ENCODE measurements around the gene CYRIA.
A peak's percentile ranks its signal among the peaks of the same experiment; 100 is the strongest.

Gene CYRIA

GRCh38 chr2:16645775-16646559 is 19.7 kb downstream of the CYRIA start:
- no peak overlapping the region for H3K4me3 Mint-ChIP-seq
- peaks cover 28% of the 10 kb centered on the region for H3K4me1 Mint-ChIP-seq
- H3K27ac Mint-ChIP-seq: no peak overlapping the region

GRCh38 chr2:16645088-16645487 is 20.5 kb downstream of the CYRIA start:
- DNase-seq (ENCODE audit: low spot score in 2 of 2): no peak
- Mint-ChIP-seq H3K9me3 (peaks cover 2% of the 10 kb centered on the region), H3K4me3 (no peak overlapping the region), H3K36me3 (no peaks in the 10 kb centered on the region), H3K27ac (no peak overlapping the region), H3K4me1 (peaks cover 21% of the 10 kb centered on the region)
- ATAC-seq: no peak

More at GRCh38 chr2:16645775-16646559, 19.7 kb downstream of the CYRIA start:
- no peak for ATAC-seq
- DNase-seq (ENCODE audit: low spot score in 2 of 2): no peak
- Mint-ChIP-seq H3K36me3 (no peaks in the 10 kb centered on the region), H3K9me3 (peaks cover 2% of the 10 kb centered on the region)

- Mint-ChIP-seq H3K27ac (no peak overlapping the region), H3K9me3 (peaks cover 2% of the 10 kb centered on the region), H3K36me3 (no peaks in the 10 kb centered on the region), H3K4me1 (peaks cover 15% of the 10 kb centered on the region), H3K4me3 (no peak overlapping the region)
- ATAC-seq (peak; percentile 64), DNase-seq (ENCODE audit: low spot score in 2 of 2) (no peak)
Measured at GRCh38 chr2:16644221-16644925, 21.3 kb downstream of the CYRIA start.

- ATAC-seq: no peak
- no peak overlapping the region for H3K27ac Mint-ChIP-seq
- peaks cover 15% of the 10 kb centered on the region for H3K4me1 Mint-ChIP-seq
- no peak for DNase-seq (ENCODE audit: low spot score in 2 of 2)
- no peak overlapping the region for H3K4me3 Mint-ChIP-seq
- peaks cover 2% of the 10 kb centered on the region for H3K9me3 Mint-ChIP-seq
- H3K36me3 Mint-ChIP-seq: no peaks in the 10 kb centered on the region
Measured at GRCh38 chr2:16643099-16643498, 22.5 kb downstream of the CYRIA start.

GRCh38 chr2:16642088-16642487 is 23.5 kb downstream of the CYRIA start:
- ATAC-seq: no peak
- no peaks in the 10 kb centered on the region for H3K36me3 Mint-ChIP-seq
- H3K4me3 Mint-ChIP-seq: no peak overlapping the region
- H3K9me3 Mint-ChIP-seq: peaks cover 2% of the 10 kb centered on the region
- H3K27ac Mint-ChIP-seq: no peak overlapping the region
- DNase-seq (ENCODE audit: low spot score in 2 of 2): no peak
- H3K4me1 Mint-ChIP-seq: peaks cover 20% of the 10 kb centered on the region

- H3K27ac Mint-ChIP-seq: no peak overlapping the region
- H3K4me1 Mint-ChIP-seq: peaks cover 20% of the 10 kb centered on the region
- H3K36me3 Mint-ChIP-seq: no peaks in the 10 kb centered on the region
- ATAC-seq (no peak), DNase-seq (ENCODE audit: low spot score in 2 of 2) (no peak)
- H3K9me3 Mint-ChIP-seq: peaks cover 2% of the 10 kb centered on the region
- H3K4me3 Mint-ChIP-seq: no peak overlapping the region
Measured at GRCh38 chr2:16641509-16641908, 24.1 kb downstream of the CYRIA start.

GRCh38 chr2:16640867-16641266 is 24.8 kb downstream of the CYRIA start:
- Mint-ChIP-seq H3K36me3 (no peaks in the 10 kb centered on the region), H3K27ac (no peak overlapping the region), H3K9me3 (peaks cover 2% of the 10 kb centered on the region), H3K4me1 (peaks cover 20% of the 10 kb centered on the region), H3K4me3 (no peak overlapping the region)
- DNase-seq (ENCODE audit: low spot score in 2 of 2) (no peak), ATAC-seq (no peak)

GRCh38 chr2:16640001-16640700 is 25.5 kb downstream of the CYRIA start:
- Mint-ChIP-seq H3K4me1 (peaks cover 20% of the 10 kb centered on the region), H3K9me3 (peaks cover 2% of the 10 kb centered on the region), H3K27ac (no peak overlapping the region), H3K36me3 (no peaks in the 10 kb centered on the region), H3K4me3 (no peak overlapping the region)
- ATAC-seq: no peak
- no peak for DNase-seq (ENCODE audit: low spot score in 2 of 2)

GRCh38 chr2:16639431-16639830 is 26.2 kb downstream of the CYRIA start:
- no peaks in the 10 kb centered on the region for H3K36me3 Mint-ChIP-seq
- no peak for DNase-seq (ENCODE audit: low spot score in 2 of 2)
- ATAC-seq: no peak
- H3K9me3 Mint-ChIP-seq: peaks cover 2% of the 10 kb centered on the region
- no peak overlapping the region for H3K4me3 Mint-ChIP-seq
- no peak overlapping the region for H3K27ac Mint-ChIP-seq
- H3K4me1 Mint-ChIP-seq: peaks cover 20% of the 10 kb centered on the region

- Mint-ChIP-seq H3K4me3 (no peak overlapping the region), H3K4me1 (peaks cover 20% of the 10 kb centered on the region), H3K27ac (no peak overlapping the region), H3K36me3 (no peaks in the 10 kb centered on the region), H3K9me3 (peaks cover 2% of the 10 kb centered on the region)
- no peak for DNase-seq (ENCODE audit: low spot score in 2 of 2)
- no peak for ATAC-seq
Measured at GRCh38 chr2:16638946-16639345, 26.7 kb downstream of the CYRIA start.

GRCh38 chr2:16637304-16637703 is 28.3 kb downstream of the CYRIA start:
- ATAC-seq (no peak), DNase-seq (ENCODE audit: low spot score in 2 of 2) (no peak)
- peaks cover 2% of the 10 kb centered on the region for H3K9me3 Mint-ChIP-seq
- H3K27ac Mint-ChIP-seq: no peak overlapping the region
- peaks cover 15% of the 10 kb centered on the region for H3K4me1 Mint-ChIP-seq
- H3K36me3 Mint-ChIP-seq: no peaks in the 10 kb centered on the region
- H3K4me3 Mint-ChIP-seq: no peak overlapping the region

GRCh38 chr2:16635791-16636699 is 29.6 kb downstream of the CYRIA start:
- DNase-seq (ENCODE audit: low spot score in 2 of 2): no peak
- no peaks in the 10 kb centered on the region for H3K36me3 Mint-ChIP-seq
- no peak for ATAC-seq
- H3K4me3 Mint-ChIP-seq: no peak overlapping the region
- peaks cover 13% of the 10 kb centered on the region for H3K4me1 Mint-ChIP-seq
- H3K9me3 Mint-ChIP-seq: no peaks in the 10 kb centered on the region
- peak overlapping the region; percentile 50 for H3K27ac Mint-ChIP-seq

GRCh38 chr2:16633621-16634430 is 31.8 kb downstream of the CYRIA start:
- Mint-ChIP-seq H3K4me3 (no peak overlapping the region), H3K36me3 (no peaks in the 10 kb centered on the region), H3K9me3 (no peaks in the 10 kb centered on the region), H3K27ac (no peak overlapping the region), H3K4me1 (peaks cover 32% of the 10 kb centered on the region)
- DNase-seq (ENCODE audit: low spot score in 2 of 2) (no peak), ATAC-seq (no peak)

GRCh38 chr2:16632598-16632997 is 33.0 kb downstream of the CYRIA start:
- ATAC-seq: no peak

More at GRCh38 chr2:16632598-16632997, 33.0 kb downstream of the CYRIA start:
- DNase-seq (ENCODE audit: low spot score in 2 of 2): no peak
- H3K9me3 Mint-ChIP-seq: no peaks in the 10 kb centered on the region
- peaks cover 28% of the 10 kb centered on the region for H3K4me1 Mint-ChIP-seq
- no peak overlapping the region for H3K4me3 Mint-ChIP-seq
- H3K36me3 Mint-ChIP-seq: peaks cover 2% of the 10 kb centered on the region
- H3K27ac Mint-ChIP-seq: no peak overlapping the region

Data from stimulated activated effector memory CD8-positive, alpha-beta T cell treated with anti-CD3 and anti-CD28 coated beads, Interleukin-12 subunit alpha, Interleukin-12 subunit beta, amount 100 ng/mL, for 72 hours (primary cell).